Osteocyte (in vitro differentiated cells): ENCODE data around the gene MPST. TPM values are rescaled to one million over a fixed set of nuclear protein-coding genes. Genes with fewer than 3 reads are reported as not detected.
"Not testable (repeated sequence)": the region's sequence is repeated elsewhere in the genome, so short reads cannot be mapped to it uniquely, and the experiment has no call there.

Experiments used
- DNase-seq: peaks from one replicate; pipeline ENCODE4 v3.0.0; 2021; ENCODE audit warnings: mixed read lengths; ENCODE audit not compliant: unreplicated experiment; ENCODE audit errors: extremely low spot score
- H3K27ac Mint-ChIP-seq: one replicate; pipeline ENCODE4 v1.8.0; 2021; ENCODE audit warnings: mild to moderate bottlenecking, mixed read lengths; ENCODE audit not compliant: unreplicated experiment
- H3K27me3 Mint-ChIP-seq: one replicate; pipeline ENCODE4 v1.8.0; 2021; ENCODE audit warnings: mixed read lengths; ENCODE audit not compliant: unreplicated experiment
- H3K36me3 Mint-ChIP-seq: one replicate; pipeline ENCODE4 v1.8.0; 2021; ENCODE audit warnings: mixed read lengths; ENCODE audit not compliant: unreplicated experiment
- H3K4me1 Mint-ChIP-seq: one replicate; pipeline ENCODE4 v1.8.0; 2021; ENCODE audit warnings: mixed read lengths; ENCODE audit not compliant: unreplicated experiment
- H3K4me3 Mint-ChIP-seq: one replicate; pipeline ENCODE4 v1.8.0; 2021; ENCODE audit warnings: mild to moderate bottlenecking, moderate library complexity, mixed read lengths; ENCODE audit not compliant: unreplicated experiment
- H3K9me3 Mint-ChIP-seq: one replicate; pipeline ENCODE4 v1.8.0; 2021; ENCODE audit warnings: mixed read lengths; ENCODE audit not compliant: unreplicated experiment
- total RNA-seq: library from RNA; stranded (reverse); gene quantifications from 2 replicates; pipeline ENCODE4 v1.2.1, GENCODE V29; 2021
- TF ChIP-seq, protein P1 (sequence below): fragments of 200-600 bp; sonication (generic); IDR thresholded peaks from 2 replicates; pipeline ENCODE4 v1.5.0; 2021; ENCODE audit warnings: antibody characterized with exemption, mild to moderate bottlenecking, moderate library complexity

MPST gene
- total RNA-seq, 1 donor from 2014 or later = 65.1 TPM

- no peaks in the 10 kb centered on the region for H3K36me3 Mint-ChIP-seq
- TF ChIP-seq, protein P1, sequence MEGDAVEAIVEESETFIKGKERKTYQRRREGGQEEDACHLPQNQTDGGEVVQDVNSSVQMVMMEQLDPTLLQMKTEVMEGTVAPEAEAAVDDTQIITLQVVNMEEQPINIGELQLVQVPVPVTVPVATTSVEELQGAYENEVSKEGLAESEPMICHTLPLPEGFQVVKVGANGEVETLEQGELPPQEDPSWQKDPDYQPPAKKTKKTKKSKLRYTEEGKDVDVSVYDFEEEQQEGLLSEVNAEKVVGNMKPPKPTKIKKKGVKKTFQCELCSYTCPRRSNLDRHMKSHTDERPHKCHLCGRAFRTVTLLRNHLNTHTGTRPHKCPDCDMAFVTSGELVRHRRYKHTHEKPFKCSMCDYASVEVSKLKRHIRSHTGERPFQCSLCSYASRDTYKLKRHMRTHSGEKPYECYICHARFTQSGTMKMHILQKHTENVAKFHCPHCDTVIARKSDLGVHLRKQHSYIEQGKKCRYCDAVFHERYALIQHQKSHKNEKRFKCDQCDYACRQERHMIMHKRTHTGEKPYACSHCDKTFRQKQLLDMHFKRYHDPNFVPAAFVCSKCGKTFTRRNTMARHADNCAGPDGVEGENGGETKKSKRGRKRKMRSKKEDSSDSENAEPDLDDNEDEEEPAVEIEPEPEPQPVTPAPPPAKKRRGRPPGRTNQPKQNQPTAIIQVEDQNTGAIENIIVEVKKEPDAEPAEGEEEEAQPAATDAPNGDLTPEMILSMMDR = no peak
Observed at GRCh38 chr22:37070334-37070733, 50.8 kb downstream of the MPST start.

GRCh38 chr22:37070744-37071143 lies 51.2 kb downstream of the MPST start:
- TF ChIP-seq, protein P1 = no peak
- H3K4me3 Mint-ChIP-seq = no peak overlapping the region

More at GRCh38 chr22:37070334-37070733, 50.8 kb downstream of the MPST start:
- Mint-ChIP-seq H3K27ac (no peak overlapping the region), H3K4me3 (no peak overlapping the region), H3K4me1 (no peaks in the 10 kb centered on the region), H3K27me3 (peaks cover 19% of the 10 kb centered on the region), H3K9me3 (no peaks in the 10 kb centered on the region)
- no peak for DNase-seq

DNA sequence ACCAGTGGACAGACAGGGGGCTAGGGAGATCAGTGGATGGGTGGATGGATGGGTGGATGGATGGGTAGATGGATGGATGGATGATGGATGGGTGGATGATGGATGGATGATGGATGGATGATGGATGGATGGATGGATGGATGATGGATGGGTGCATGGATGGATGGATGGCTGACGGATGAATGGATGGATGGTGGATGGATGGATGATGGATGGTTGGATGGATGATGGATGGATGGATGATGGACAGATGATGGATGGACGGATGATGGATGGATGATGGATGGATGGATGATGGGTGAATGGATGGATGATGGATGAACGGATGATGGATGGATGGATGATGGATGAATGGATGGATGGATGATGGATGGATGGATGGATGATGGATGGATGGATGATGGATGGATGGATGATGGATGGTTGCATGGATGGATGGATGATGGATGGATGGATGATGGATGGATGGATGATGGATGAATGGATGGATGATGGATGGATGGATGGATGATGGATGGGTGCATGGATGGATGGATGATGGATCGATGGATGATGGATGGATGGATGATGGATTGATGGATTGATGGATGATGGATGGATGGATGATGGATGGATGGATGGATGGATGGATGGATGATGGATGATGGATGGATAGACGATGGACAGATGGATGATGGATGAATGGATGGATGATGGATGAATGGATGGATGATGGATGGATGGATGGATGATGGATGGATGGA lies 52.5 kb downstream of the MPST start:
- not testable (repeated sequence) for DNase-seq, H3K4me3 Mint-ChIP-seq, H3K27ac Mint-ChIP-seq, H3K4me1 Mint-ChIP-seq, H3K9me3 Mint-ChIP-seq, H3K36me3 Mint-ChIP-seq
- H3K27me3 Mint-ChIP-seq = peaks cover 32% of the 10 kb centered on the region

More at GRCh38 chr22:37070744-37071143, 51.2 kb downstream of the MPST start:
- Mint-ChIP-seq H3K4me1 (no peaks in the 10 kb centered on the region), H3K27ac (no peak overlapping the region), H3K9me3 (no peaks in the 10 kb centered on the region), H3K36me3 (no peaks in the 10 kb centered on the region), H3K27me3 (peaks cover 23% of the 10 kb centered on the region)
- DNase-seq = no peak

DNA sequence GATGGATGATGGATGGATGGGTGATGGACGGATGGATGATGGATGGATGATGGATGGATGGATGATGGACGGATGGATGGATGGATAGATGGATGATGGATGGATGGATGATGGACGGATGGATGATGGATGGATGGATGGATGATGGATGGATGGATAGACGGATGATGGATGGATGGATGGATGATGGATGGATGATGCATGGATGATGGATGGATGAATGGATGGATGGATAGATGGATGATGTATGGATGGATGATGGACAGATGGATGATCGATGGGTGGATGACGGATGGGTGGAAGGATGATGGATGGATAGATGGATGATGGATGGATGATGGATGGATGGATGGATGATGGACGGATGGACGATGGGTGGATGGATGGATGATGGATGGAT lies 53.1 kb downstream of the MPST start:
- no peaks in the 10 kb centered on the region for H3K9me3 Mint-ChIP-seq

DNA sequence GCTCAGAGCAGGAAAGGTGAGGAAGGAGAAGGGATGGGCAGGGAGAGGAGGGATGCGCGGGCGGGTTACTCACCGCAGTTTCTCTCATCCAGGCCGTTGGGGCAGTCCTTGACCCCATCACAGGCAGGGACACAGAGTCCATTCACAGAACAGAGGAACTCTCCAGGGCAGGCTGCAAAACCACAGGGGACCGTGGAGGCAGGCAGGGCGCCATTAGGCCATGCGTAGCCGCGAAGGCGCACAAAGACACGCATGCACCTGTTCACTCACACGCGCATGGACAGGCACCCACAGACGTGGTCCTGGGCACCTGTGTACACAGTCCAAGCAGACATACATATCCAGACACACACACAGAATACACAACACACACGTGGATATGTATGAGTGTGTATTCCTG lies 55.0 kb downstream of the MPST start:
- TF ChIP-seq, protein P1 = no peak
- H3K4me3 Mint-ChIP-seq = no peak overlapping the region
- no peak overlapping the region for H3K27ac Mint-ChIP-seq
- H3K4me1 Mint-ChIP-seq = no peaks in the 10 kb centered on the region
- DNase-seq = no peak
- peaks cover 31% of the 10 kb centered on the region for H3K27me3 Mint-ChIP-seq
- no peaks in the 10 kb centered on the region for H3K9me3 Mint-ChIP-seq
- no peaks in the 10 kb centered on the region for H3K36me3 Mint-ChIP-seq

More for the DNA sequence above, 53.1 kb downstream of the MPST start:
- Mint-ChIP-seq H3K27ac (no peak overlapping the region), H3K36me3 (no peaks in the 10 kb centered on the region), H3K4me3 (no peak overlapping the region), H3K4me1 (no peaks in the 10 kb centered on the region), H3K27me3 (peaks cover 32% of the 10 kb centered on the region)
- DNase-seq = no peak
- TF ChIP-seq, protein P1 = no peak
